Left ventricle myocardium inferior (tissue), 1 donor: ENCODE measurements around the gene ADAT3. TPM values are rescaled to one million over a fixed set of nuclear protein-coding genes. Genes with fewer than 3 reads are reported as not detected.

Experiments
- DNase-seq: peaks from one replicate; pipeline ENCODE4 v3.0.0-alpha.2; 2020
- H3K27ac ChIP-seq: fragments of 200-600 bp; replicated peaks from 2 replicates; pipeline ENCODE4 v1.8.0; 2021
- H3K27me3 ChIP-seq: fragments of 200-600 bp; 2 replicates; pipeline ENCODE4 v1.8.0; 2021; ENCODE audit warnings: low read depth
- H3K36me3 ChIP-seq: fragments of 200-600 bp; 2 replicates; pipeline ENCODE4 v1.8.0; 2021
- H3K4me1 ChIP-seq: fragments of 200-600 bp; 2 replicates; pipeline ENCODE4 v1.8.0; 2021
- H3K4me3 ChIP-seq: fragments of 200-600 bp; 2 replicates; pipeline ENCODE4 v1.8.0; 2021; ENCODE audit warnings: mild to moderate bottlenecking, moderate library complexity
- H3K9me3 ChIP-seq: fragments of 200-600 bp; replicated peaks from 2 replicates; pipeline ENCODE4 v1.8.0; 2021
- CTCF ChIP-seq: fragments of 200-600 bp; IDR thresholded peaks from 2 replicates; pipeline ENCODE4 v1.8.0; 2021; ENCODE audit warnings: antibody characterized with exemption, mild to moderate bottlenecking, borderline replicate concordance
- intact Hi-C: fragments of 100-400 bp; cut with micrococcal nuclease; formaldehyde crosslinking; loops from one replicate; pipeline ENCODE4 v1.11.0; 2022
- total RNA-seq: library from RNA; stranded (reverse); fragmentation: NEBNext Ultra II Directional; extraction: Animal tissue kit (Norgen Biotek cat#: 25700); gene quantifications from one replicate; pipeline ENCODE4 v1.2.1, GENCODE V29; 2021
- donor health status: DM: no; HTN: yes; CAD: no; lungs with severe emphysema.

ADAT3 gene
- total RNA-seq, 1 donor from 2014 or later = 1.8 TPM

GRCh38 chr19:1961000-1961883 lies 56.0 kb downstream of the ADAT3 start:
- intact Hi-C loops = no loop called here
- H3K4me3 ChIP-seq = no peak overlapping the region
- H3K27ac ChIP-seq = no peak overlapping the region
- H3K9me3 ChIP-seq = no peaks in the 10 kb centered on the region
- peaks cover 8% of the 10 kb centered on the region for H3K4me1 ChIP-seq
- H3K27me3 ChIP-seq = no peaks in the 10 kb centered on the region
- TF ChIP-seq CTCF = no peak
- no peaks in the 10 kb centered on the region for H3K36me3 ChIP-seq
- DNase-seq = no peak

- no peak for DNase-seq
- no peak for TF ChIP-seq CTCF
These were observed 57.5 kb downstream of the ADAT3 start for GRCh38 chr19:1962674-1963073.

More at GRCh38 chr19:1962674-1963073, 57.5 kb downstream of the ADAT3 start:
- intact Hi-C loops = no loop called here
- H3K9me3 ChIP-seq = no peaks in the 10 kb centered on the region
- no peak overlapping the region for H3K27ac ChIP-seq
- H3K27me3 ChIP-seq = no peaks in the 10 kb centered on the region
- H3K36me3 ChIP-seq = no peaks in the 10 kb centered on the region
- H3K4me3 ChIP-seq = no peak overlapping the region
- peaks cover 5% of the 10 kb centered on the region for H3K4me1 ChIP-seq

Other genes starting within 250 kb of the ADAT3 start
- not detected for gene ONECUT3, start 151.9 kb upstream of the ADAT3 start, total RNA-seq
- 0.41 TPM for gene ATP8B3, start 93.1 kb upstream of the ADAT3 start, total RNA-seq
- 17.7 TPM for gene REXO1, start 56.9 kb upstream of the ADAT3 start, total RNA-seq
- 6.4 TPM for gene KLF16, start 41.8 kb upstream of the ADAT3 start, total RNA-seq
- 55.6 TPM for gene ABHD17A, start 19.9 kb upstream of the ADAT3 start, total RNA-seq
- 16.2 TPM for gene SCAMP4, start within 50 bp of the ADAT3 start, total RNA-seq
- 24.5 TPM for gene CSNK1G2, start 35.8 kb downstream of the ADAT3 start, total RNA-seq
- 53.4 TPM for gene BTBD2, start 110.3 kb downstream of the ADAT3 start, total RNA-seq
- 200 TPM for gene MKNK2, start 145.8 kb downstream of the ADAT3 start, total RNA-seq
- 16.1 TPM for gene MOB3A, start 190.9 kb downstream of the ADAT3 start, total RNA-seq
- 2.8 TPM for gene IZUMO4, start 191.5 kb downstream of the ADAT3 start, total RNA-seq
- gene AP3D1, start 246.2 kb downstream of the ADAT3 start, total RNA-seq = 75.4 TPM